KMS-11 (cell line): Measurements from ENCODE around the gene HSD17B12.

Experiments
- H2AFZ ChIP-seq: fragments of 200-600 bp; sonication (generic); 2 replicates; pipeline ENCODE4 v1.6.1; 2016; ENCODE audit warnings: antibody characterized with exemption, mixed run types, low read depth
- H3K27ac ChIP-seq: fragments of 200-600 bp; sonication (generic); 2 replicates; pipeline ENCODE4 v1.6.1; 2016; ENCODE audit warnings: mild to moderate bottlenecking, mixed run types
- H3K27me3 ChIP-seq: fragments of 200-600 bp; sonication (generic); 2 replicates; pipeline ENCODE4 v1.6.1; 2017; ENCODE audit warnings: mild to moderate bottlenecking, low read depth, mixed run types, moderate library complexity; ENCODE audit not compliant: insufficient read depth
- H3K36me3 ChIP-seq: fragments of 200-600 bp; sonication (generic); 2 replicates; pipeline ENCODE4 v1.6.1; 2017; ENCODE audit warnings: mild to moderate bottlenecking, mixed run types; ENCODE audit not compliant: insufficient read depth
- H3K4me1 ChIP-seq: fragments of 200-600 bp; sonication (generic); 2 replicates; pipeline ENCODE4 v1.6.1; 2016; ENCODE audit warnings: mild to moderate bottlenecking, low read depth, mixed run types; ENCODE audit not compliant: poor library complexity, severe bottlenecking
- H3K4me2 ChIP-seq: fragments of 200-600 bp; sonication (generic); 2 replicates; pipeline ENCODE4 v1.7.0; 2016; ENCODE audit warnings: mild to moderate bottlenecking, mixed run types
- H3K4me3 ChIP-seq: fragments of 200-600 bp; sonication (generic); IDR thresholded peaks from 2 replicates; pipeline ENCODE4 v1.6.1; 2017; ENCODE audit warnings: low read depth, low read length, mixed read lengths; ENCODE audit not compliant: insufficient read depth
- H3K79me2 ChIP-seq: fragments of 200-600 bp; sonication (generic); 2 replicates; pipeline ENCODE4 v1.6.1; 2016; ENCODE audit warnings: low read depth, mixed run types; ENCODE audit not compliant: insufficient read depth
- H3K9ac ChIP-seq: fragments of 200-600 bp; sonication (generic); 2 replicates; pipeline ENCODE4 v1.6.1; 2016; ENCODE audit warnings: mild to moderate bottlenecking, mixed run types
- H4K20me1 ChIP-seq: fragments of 200-600 bp; sonication (generic); 2 replicates; pipeline ENCODE4 v1.6.1; 2016; ENCODE audit warnings: mild to moderate bottlenecking, mixed run types; ENCODE audit not compliant: insufficient read depth
- TF ChIP-seq, protein P1 (sequence below): fragments of 200-600 bp; sonication (generic); conservative IDR thresholded peaks from 2 replicates; pipeline ENCODE4 v1.6.1; 2017; ENCODE audit warnings: low read depth, mild to moderate bottlenecking, antibody characterized with exemption, low read length, moderate library complexity, mixed read lengths

Gene HSD17B12

GRCh38 chr11:43735115-43735514 lies 54.6 kb downstream of the HSD17B12 start:
- Histone ChIP-seq H3K79me2 (peaks cover 35% of the 10 kb centered on the region), H2AFZ (no peak overlapping the region), H3K4me1 (peaks cover 53% of the 10 kb centered on the region), H3K9ac (no peak overlapping the region), H3K27ac (0 out of 2 replicates have a peak overlapping the region, but pooled peaks have one; percentile 81), H3K27me3 (no peaks in the 10 kb centered on the region), H3K4me3 (no peak overlapping the region), H3K36me3 (no peaks in the 10 kb centered on the region), H4K20me1 (no peaks in the 10 kb centered on the region), H3K4me2 (peak overlapping the region; percentile 93)
- TF ChIP-seq, protein P1, sequence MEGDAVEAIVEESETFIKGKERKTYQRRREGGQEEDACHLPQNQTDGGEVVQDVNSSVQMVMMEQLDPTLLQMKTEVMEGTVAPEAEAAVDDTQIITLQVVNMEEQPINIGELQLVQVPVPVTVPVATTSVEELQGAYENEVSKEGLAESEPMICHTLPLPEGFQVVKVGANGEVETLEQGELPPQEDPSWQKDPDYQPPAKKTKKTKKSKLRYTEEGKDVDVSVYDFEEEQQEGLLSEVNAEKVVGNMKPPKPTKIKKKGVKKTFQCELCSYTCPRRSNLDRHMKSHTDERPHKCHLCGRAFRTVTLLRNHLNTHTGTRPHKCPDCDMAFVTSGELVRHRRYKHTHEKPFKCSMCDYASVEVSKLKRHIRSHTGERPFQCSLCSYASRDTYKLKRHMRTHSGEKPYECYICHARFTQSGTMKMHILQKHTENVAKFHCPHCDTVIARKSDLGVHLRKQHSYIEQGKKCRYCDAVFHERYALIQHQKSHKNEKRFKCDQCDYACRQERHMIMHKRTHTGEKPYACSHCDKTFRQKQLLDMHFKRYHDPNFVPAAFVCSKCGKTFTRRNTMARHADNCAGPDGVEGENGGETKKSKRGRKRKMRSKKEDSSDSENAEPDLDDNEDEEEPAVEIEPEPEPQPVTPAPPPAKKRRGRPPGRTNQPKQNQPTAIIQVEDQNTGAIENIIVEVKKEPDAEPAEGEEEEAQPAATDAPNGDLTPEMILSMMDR = no peak

DNA sequence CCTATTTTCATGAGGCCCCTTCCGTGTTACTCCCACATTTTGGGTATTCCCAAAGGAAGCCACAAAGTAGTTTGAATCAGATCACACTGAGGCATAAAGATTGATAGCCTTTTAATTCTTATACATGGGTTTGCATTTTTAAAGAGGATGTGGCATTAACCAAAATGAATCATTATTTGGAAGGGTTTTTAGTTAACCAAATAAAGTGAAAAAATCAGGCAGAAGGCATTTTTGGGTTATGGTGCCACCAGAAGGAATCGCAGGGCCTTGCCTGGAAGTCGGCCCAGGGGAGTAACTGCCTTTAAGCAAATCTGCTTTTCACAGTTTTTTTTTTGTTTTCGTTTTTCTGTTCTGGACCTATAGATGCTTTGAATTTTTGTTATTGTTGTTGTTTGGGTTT lies 55.4 kb downstream of the HSD17B12 start:
- Histone ChIP-seq H4K20me1 (no peaks in the 10 kb centered on the region), H3K79me2 (peaks cover 35% of the 10 kb centered on the region), H3K27ac (peak overlapping the region; percentile 81), H3K4me2 (peak overlapping the region; percentile 93), H3K4me3 (no peak overlapping the region), H3K4me1 (peaks cover 61% of the 10 kb centered on the region), H3K27me3 (no peaks in the 10 kb centered on the region), H3K36me3 (no peaks in the 10 kb centered on the region), H2AFZ (no peak overlapping the region), H3K9ac (peak overlapping the region; percentile 23; the same call in 1 of the 2 replicates)
- TF ChIP-seq, protein P1 = no peak

- H3K4me1 ChIP-seq = peaks cover 67% of the 10 kb centered on the region
- H2AFZ ChIP-seq = no peak overlapping the region
- H3K79me2 ChIP-seq = peaks cover 35% of the 10 kb centered on the region
- H3K36me3 ChIP-seq = no peaks in the 10 kb centered on the region
- peak overlapping the region; percentile 81 for H3K27ac ChIP-seq
- H3K4me3 ChIP-seq = no peak overlapping the region
- TF ChIP-seq, protein P1 = no peak
- no peaks in the 10 kb centered on the region for H4K20me1 ChIP-seq
- no peaks in the 10 kb centered on the region for H3K27me3 ChIP-seq
- peak overlapping the region; percentile 93 for H3K4me2 ChIP-seq
- H3K9ac ChIP-seq = peak overlapping the region; percentile 23; the same call in 1 of the 2 replicates
Observed at GRCh38 chr11:43736502-43737200, 56.1 kb downstream of the HSD17B12 start.

- TF ChIP-seq, protein P1 = no peak
- Histone ChIP-seq H3K36me3 (no peaks in the 10 kb centered on the region), H3K4me1 (peaks cover 67% of the 10 kb centered on the region), H3K4me3 (no peak overlapping the region), H2AFZ (no peak overlapping the region), H3K27me3 (no peaks in the 10 kb centered on the region), H3K9ac (no peak overlapping the region), H3K4me2 (peak overlapping the region; percentile 93), H3K79me2 (peaks cover 36% of the 10 kb centered on the region), H4K20me1 (no peaks in the 10 kb centered on the region), H3K27ac (peak overlapping the region; percentile 81; the same call in 1 of the 2 replicates)
Observed at GRCh38 chr11:43737201-43737590, 56.7 kb downstream of the HSD17B12 start.
